Mesenchymal stem cell (in vitro differentiated cells and primary cell): ENCODE measurements around the gene THOC7.

Experiments
- DNase-seq: peaks from one replicate; pipeline ENCODE4 v3.0.0-alpha.2; 2013
- H2AFZ ChIP-seq: one replicate; pipeline ENCODE4 v1.6.1; 2013; ENCODE audit warnings: low read depth, mild to moderate bottlenecking, control low read depth, inconsistent platforms, low read length, moderate library complexity
- H2AK5ac ChIP-seq: 2 replicates; pipeline ENCODE4 v1.6.1; 2013; ENCODE audit warnings: low read length, moderate library complexity, mild to moderate bottlenecking, inconsistent platforms; ENCODE audit not compliant: severe bottlenecking
- H2BK120ac ChIP-seq: one replicate; pipeline ENCODE4 v1.6.1; 2013; ENCODE audit warnings: low read depth, mild to moderate bottlenecking, inconsistent platforms, low read length, moderate library complexity
- H2BK12ac ChIP-seq, 2 experiments: one replicate each; pipeline ENCODE4 v1.6.1; 2013; ENCODE audit warnings: inconsistent platforms in 2 of 2, low read length in 2 of 2, mild to moderate bottlenecking in 2 of 2, moderate library complexity in 2 of 2, control low read depth in 1 of 2
- H2BK15ac ChIP-seq: one replicate; pipeline ENCODE4 v1.6.1; 2013; ENCODE audit warnings: mild to moderate bottlenecking, low read depth, inconsistent platforms; ENCODE audit not compliant: poor library complexity, severe bottlenecking
- H2BK5ac ChIP-seq: 2 replicates; pipeline ENCODE4 v1.6.1; 2013; ENCODE audit warnings: low read depth, mild to moderate bottlenecking, low read length, control low read depth, inconsistent platforms; ENCODE audit not compliant: poor library complexity, severe bottlenecking
- H3K14ac ChIP-seq, 2 experiments: one replicate each; pipeline ENCODE4 v1.6.1; 2013; ENCODE audit warnings: inconsistent platforms in 2 of 2, low read length in 2 of 2, control low read depth in 1 of 2, mild to moderate bottlenecking in 1 of 2, moderate library complexity in 1 of 2
- H3K18ac ChIP-seq, 2 experiments: one replicate each; pipeline ENCODE4 v1.6.1; 2013; ENCODE audit warnings: inconsistent platforms in 2 of 2, low read length in 2 of 2, control low read depth in 1 of 2, low read depth in 1 of 2, mild to moderate bottlenecking in 1 of 2
- H3K23ac ChIP-seq, 2 experiments: one replicate each; pipeline ENCODE4 v1.6.1; 2013; ENCODE audit warnings: inconsistent platforms in 2 of 2, low read length in 2 of 2, mild to moderate bottlenecking in 2 of 2, moderate library complexity in 2 of 2, control low read depth in 1 of 2
- H3K27ac ChIP-seq: 2 replicates; pipeline ENCODE4 v1.5.1; 2013; ENCODE audit warnings: mild to moderate bottlenecking, moderate library complexity, low read length, control low read depth, inconsistent platforms; ENCODE audit not compliant: poor library complexity, severe bottlenecking
- H3K27me3 ChIP-seq, 2 experiments: 2 replicates each; pipeline versions ENCODE4 v1.6.1 to v1.7.0; 2013; ENCODE audit warnings: low read length in 2 of 2, mild to moderate bottlenecking in 2 of 2, moderate library complexity in 2 of 2, control low read depth in 1 of 2, inconsistent platforms in 1 of 2; ENCODE audit not compliant: control insufficient read depth in 1 of 2, insufficient read depth in 1 of 2
- H3K36me3 ChIP-seq, 2 experiments: 2 replicates each; pipeline versions ENCODE4 v1.6.1 to v1.7.0; 2013; ENCODE audit warnings: low read length in 2 of 2, control low read depth in 1 of 2, inconsistent platforms in 1 of 2, low read depth in 1 of 2, mild to moderate bottlenecking in 1 of 2; ENCODE audit not compliant: insufficient read depth in 2 of 2, control insufficient read depth in 1 of 2
- H3K4ac ChIP-seq, 2 experiments: one replicate each; pipeline ENCODE4 v1.6.1; 2013; ENCODE audit warnings: inconsistent platforms in 2 of 2, low read length in 2 of 2, mild to moderate bottlenecking in 2 of 2, moderate library complexity in 2 of 2, control low read depth in 1 of 2, low read depth in 1 of 2
- H3K4me1 ChIP-seq: 2 replicates; pipeline ENCODE4 v1.6.1; 2013; ENCODE audit warnings: low read depth, low read length, control low read depth; ENCODE audit not compliant: control insufficient read depth, insufficient read depth
- H3K4me2 ChIP-seq: 2 replicates; pipeline ENCODE4 v1.6.1; 2013; ENCODE audit warnings: low read length, mild to moderate bottlenecking, inconsistent platforms; ENCODE audit not compliant: poor library complexity, severe bottlenecking
- H3K4me3 ChIP-seq, 2 experiments: 2 replicates each; pipeline versions ENCODE4 v1.5.1 to v1.7.0; 2013; ENCODE audit warnings: low read length in 2 of 2, mild to moderate bottlenecking in 2 of 2, control low read depth in 1 of 2, low read depth in 1 of 2; ENCODE audit not compliant: insufficient read depth in 1 of 2
- H3K79me1 ChIP-seq: replicated peaks from 2 replicates; pipeline ENCODE4 v1.6.1; 2013; ENCODE audit warnings: mild to moderate bottlenecking, control low read depth, low read length, inconsistent platforms; ENCODE audit not compliant: poor library complexity, severe bottlenecking
- H3K9ac ChIP-seq: 2 replicates; pipeline ENCODE4 v1.7.0; 2013; ENCODE audit warnings: mild to moderate bottlenecking, low read length, moderate library complexity
- H3K9me3 ChIP-seq: 2 replicates; pipeline ENCODE4 v1.7.0; 2013; ENCODE audit warnings: mild to moderate bottlenecking, low read length; ENCODE audit not compliant: control insufficient read depth
- H4K8ac ChIP-seq: one replicate; pipeline ENCODE4 v1.6.1; 2013; ENCODE audit warnings: inconsistent platforms, mild to moderate bottlenecking, low read length, moderate library complexity
- H4K91ac ChIP-seq: one replicate; pipeline ENCODE4 v1.6.1; 2013; ENCODE audit warnings: mild to moderate bottlenecking, low read length, inconsistent platforms
- WGBS: methylation state at CpG from one replicate; pipeline ENCODE4 v1.1.7; 2013; ENCODE audit warnings: mixed read lengths; 5-methylcytosine and 5-hydroxymethylcytosine counted together

The THOC7 gene

GRCh38 chr3:63842127-63842526 is 21.5 kb downstream of the THOC7 start:
- H2BK15ac ChIP-seq, result no peak overlapping the region
- no peak for DNase-seq
- H3K14ac ChIP-seq, result no peak overlapping the region
- no peak overlapping the region for H2AFZ ChIP-seq
- H3K36me3 ChIP-seq, result peaks cover 0 to 3% of the 10 kb centered on the region in 2 experiments
- no peak overlapping the region for H2BK12ac ChIP-seq
- no peak overlapping the region for H3K4ac ChIP-seq
- H4K91ac ChIP-seq, result no peak overlapping the region
- H3K79me1 ChIP-seq, result peaks cover 31% of the 10 kb centered on the region
- H3K4me3 ChIP-seq, result no peak overlapping the region
- no peak overlapping the region for H2AK5ac ChIP-seq
- H3K4me2 ChIP-seq, result no peak overlapping the region
- no peaks in the 10 kb centered on the region for H3K9me3 ChIP-seq
- no peak overlapping the region for H3K18ac ChIP-seq
- H3K27me3 ChIP-seq, result no peaks in the 10 kb centered on the region
- H3K27ac ChIP-seq, result no peak overlapping the region
- no peak overlapping the region for H3K23ac ChIP-seq
- H4K8ac ChIP-seq, result no peak overlapping the region
- no peak overlapping the region for H3K9ac ChIP-seq
- H2BK5ac ChIP-seq, result no peak overlapping the region
- H2BK120ac ChIP-seq, result no peak overlapping the region
- H3K4me1 ChIP-seq, result peaks cover 2% of the 10 kb centered on the region

GRCh38 chr3:63841704-63842103 is 21.9 kb downstream of the THOC7 start:
- peaks cover 0 to 5% of the 10 kb centered on the region in 2 experiments for H3K36me3 ChIP-seq
- no peak overlapping the region for H3K14ac ChIP-seq
- no peak overlapping the region for H2BK5ac ChIP-seq
- H3K4ac ChIP-seq, result no peak overlapping the region
- H2BK12ac ChIP-seq, result no peak overlapping the region
- H3K9ac ChIP-seq, result no peak overlapping the region
- H2AK5ac ChIP-seq, result no peak overlapping the region
- peaks cover 2% of the 10 kb centered on the region for H3K4me1 ChIP-seq
- H3K27me3 ChIP-seq, result no peaks in the 10 kb centered on the region
- no peak overlapping the region for H3K23ac ChIP-seq
- no peak overlapping the region for H3K27ac ChIP-seq
- H2AFZ ChIP-seq, result no peak overlapping the region
- no peak overlapping the region for H4K91ac ChIP-seq
- no peak overlapping the region for H3K4me3 ChIP-seq
- H3K79me1 ChIP-seq, result peaks cover 29% of the 10 kb centered on the region
- WGBS, result no CpG with 5 or more reads among the region's 1 CpG
- no peaks in the 10 kb centered on the region for H3K9me3 ChIP-seq
- H2BK15ac ChIP-seq, result no peak overlapping the region
- no peak overlapping the region for H4K8ac ChIP-seq
- H3K18ac ChIP-seq, result no peak overlapping the region
- H3K4me2 ChIP-seq, result no peak overlapping the region
- no peak for DNase-seq
- H2BK120ac ChIP-seq, result no peak overlapping the region

- no peak overlapping the region for H3K14ac ChIP-seq
- no peak overlapping the region for H3K27ac ChIP-seq
- H3K4me1 ChIP-seq, result no peaks in the 10 kb centered on the region
- DNase-seq, result no peak
- H2BK120ac ChIP-seq, result no peak overlapping the region
- no peak overlapping the region for H2BK15ac ChIP-seq
- H3K23ac ChIP-seq, result no peak overlapping the region
- H3K4me2 ChIP-seq, result no peak overlapping the region
- no peak overlapping the region for H2AFZ ChIP-seq
- no peaks in the 10 kb centered on the region for H3K79me1 ChIP-seq
- no peaks in the 10 kb centered on the region for H3K27me3 ChIP-seq
- no peak overlapping the region for H4K91ac ChIP-seq
- H4K8ac ChIP-seq, result no peak overlapping the region
- H2BK12ac ChIP-seq, result no peak overlapping the region
- no peak overlapping the region for H3K18ac ChIP-seq
- H3K36me3 ChIP-seq, result peaks cover 11 to 85% of the 10 kb centered on the region in 2 experiments
- no peak overlapping the region for H3K9ac ChIP-seq
- H3K4ac ChIP-seq, result no peak overlapping the region
- no peak overlapping the region for H2AK5ac ChIP-seq
- H2BK5ac ChIP-seq, result no peak overlapping the region
- no peaks in the 10 kb centered on the region for H3K9me3 ChIP-seq
- no peak overlapping the region for H3K4me3 ChIP-seq
- WGBS, result 98% methylated on average over 5 of the region's 6 CpGs
Observed at GRCh38 chr3:63832395-63832794, 31.2 kb downstream of the THOC7 start.

- Histone ChIP-seq H3K36me3 (peaks cover 11 to 79% of the 10 kb centered on the region in 2 experiments), H3K4me1 (no peaks in the 10 kb centered on the region), H3K79me1 (no peaks in the 10 kb centered on the region), H3K27me3 (no peaks in the 10 kb centered on the region), H3K4me2 (no peak overlapping the region), H2BK12ac (no peak overlapping the region), H4K91ac (no peak overlapping the region), H4K8ac (no peak overlapping the region), H3K4me3 (no peak overlapping the region), H2BK120ac (no peak overlapping the region), H2BK5ac (no peak overlapping the region), H2AFZ (no peak overlapping the region), H3K9ac (no peak overlapping the region), H3K27ac (no peak overlapping the region), H3K4ac (no peak overlapping the region), H3K23ac (no peak overlapping the region), H2BK15ac (no peak overlapping the region), H3K9me3 (no peaks in the 10 kb centered on the region), H2AK5ac (no peak overlapping the region), H3K14ac (no peak overlapping the region), H3K18ac (no peak overlapping the region)
- 99% methylated on average over 5 of the region's 6 CpGs for WGBS
- no peak for DNase-seq
Observed at GRCh38 chr3:63830526-63830925, 33.1 kb downstream of the THOC7 start.
